BE2C (cell line): ENCODE data around the gene NELFB.

Experiments used
- DNase-seq: peaks from one replicate; pipeline ENCODE4 v3.0.0-alpha.2; 2020
- H3K27me3 ChIP-seq: fragments of 250-450 bp; sonication (Bioruptor Pico); 2 replicates; pipeline ENCODE4 v1.5.1; 2020; ENCODE audit warnings: mild to moderate bottlenecking
- H3K36me3 ChIP-seq: fragments of 250-450 bp; sonication (Bioruptor Pico); 2 replicates; pipeline ENCODE4 v1.5.1; 2020; ENCODE audit warnings: mild to moderate bottlenecking
- H3K4me1 ChIP-seq: fragments of 250-450 bp; sonication (Bioruptor Pico); 2 replicates; pipeline ENCODE4 v1.5.1; 2020
- H3K4me3 ChIP-seq: 2 replicates; pipeline ENCODE4 v1.5.1; 2011; ENCODE audit warnings: low read depth, low read length
- H3K9me3 ChIP-seq: fragments of 250-450 bp; sonication (Bioruptor Pico); 2 replicates; pipeline ENCODE4 v1.5.1; 2020
- CTCF ChIP-seq: IDR thresholded peaks from 2 replicates; pipeline ENCODE4 v1.5.1; 2012; ENCODE audit warnings: mild to moderate bottlenecking, low read depth, low read length

NELFB gene

GRCh38 chr9:137319011-137319738 lies 64.0 kb downstream of the NELFB start:
- TF ChIP-seq CTCF, result no peak
- Histone ChIP-seq H3K9me3 (no peaks in the 10 kb centered on the region), H3K27me3 (no peaks in the 10 kb centered on the region), H3K36me3 (no peaks in the 10 kb centered on the region), H3K4me3 (no peak overlapping the region), H3K4me1 (peaks cover 3% of the 10 kb centered on the region; the same call in 1 of the 2 replicates)
- DNase-seq, result peak; percentile 24

- H3K4me1 ChIP-seq, result peaks cover 3% of the 10 kb centered on the region; the same call in 1 of the 2 replicates
- H3K9me3 ChIP-seq, result no peaks in the 10 kb centered on the region
- no peaks in the 10 kb centered on the region for H3K27me3 ChIP-seq
- no peak overlapping the region for H3K4me3 ChIP-seq
- no peak for TF ChIP-seq CTCF
- peak; percentile 10 for DNase-seq
- no peaks in the 10 kb centered on the region for H3K36me3 ChIP-seq
Measured at GRCh38 chr9:137319739-137320551, 64.8 kb downstream of the NELFB start.

- DNase-seq, result peak; percentile 26
- TF ChIP-seq CTCF, result no peak
- no peaks in the 10 kb centered on the region for H3K9me3 ChIP-seq
- no peak overlapping the region for H3K4me3 ChIP-seq
- H3K27me3 ChIP-seq, result no peaks in the 10 kb centered on the region
- H3K36me3 ChIP-seq, result no peaks in the 10 kb centered on the region
- H3K4me1 ChIP-seq, result peaks cover 3% of the 10 kb centered on the region; the same call in 1 of the 2 replicates
Measured at GRCh38 chr9:137320555-137321384, 65.6 kb downstream of the NELFB start.

- H3K9me3 ChIP-seq, result no peaks in the 10 kb centered on the region
- H3K36me3 ChIP-seq, result no peaks in the 10 kb centered on the region
- DNase-seq, result no peak
- H3K27me3 ChIP-seq, result no peaks in the 10 kb centered on the region
- H3K4me3 ChIP-seq, result no peak overlapping the region
- peaks cover 3% of the 10 kb centered on the region; the same call in 1 of the 2 replicates for H3K4me1 ChIP-seq
- no peak for TF ChIP-seq CTCF
Measured at GRCh38 chr9:137321726-137322361, 66.7 kb downstream of the NELFB start.
